VCaP (cell line): ENCODE data around the gene FERMT1.

Experiments
- H3K27ac ChIP-seq: fragments of 450-650 bp; 2 replicates; pipeline ENCODE4 v1.5.1; 2017
- CTCF ChIP-seq: fragments of 450-650 bp; conservative IDR thresholded peaks from 2 replicates; pipeline ENCODE4 v1.5.1; 2017; ENCODE audit warnings: mild to moderate bottlenecking, moderate library complexity

FERMT1 gene

GRCh38 chr20:6152777-6153176, 29.9 kb upstream of the FERMT1 start:
- H3K27ac ChIP-seq = no peak overlapping the region
- no peak for TF ChIP-seq CTCF

GRCh38 chr20:6148073-6148472, 25.2 kb upstream of the FERMT1 start:
- no peak overlapping the region for H3K27ac ChIP-seq
- TF ChIP-seq CTCF = no peak

GRCh38 chr20:6142348-6142993, 19.6 kb upstream of the FERMT1 start:
- H3K27ac ChIP-seq = no peak overlapping the region
- TF ChIP-seq CTCF = peak; percentile 94

GRCh38 chr20:6140947-6141346, 18.1 kb upstream of the FERMT1 start:
- peak; percentile 49 for TF ChIP-seq CTCF
- H3K27ac ChIP-seq = no peak overlapping the region

- TF ChIP-seq CTCF = no peak
- H3K27ac ChIP-seq = no peak overlapping the region
These were observed 12.5 kb upstream of the FERMT1 start for GRCh38 chr20:6135347-6135746.

- TF ChIP-seq CTCF = no peak
These were observed 11.8 kb upstream of the FERMT1 start for GRCh38 chr20:6134592-6134991.

GRCh38 chr20:6130045-6130444, 7.2 kb upstream of the FERMT1 start:
- H3K27ac ChIP-seq = no peak overlapping the region
- no peak for TF ChIP-seq CTCF

More at GRCh38 chr20:6134592-6134991, 11.8 kb upstream of the FERMT1 start:
- H3K27ac ChIP-seq = no peak overlapping the region
